GM12872 (cell line): Measurements from ENCODE around the gene SF3A2.

Experiments
- TF ChIP-seq, protein P1 (sequence below): IDR thresholded peaks from 3 replicates; pipeline ENCODE4 v1.5.1; 2011; ENCODE audit warnings: low read depth, mild to moderate bottlenecking, low read length, moderate library complexity; ENCODE audit not compliant: insufficient read depth

The SF3A2 gene

GRCh38 chr19:2199215-2199614 lies 37.4 kb upstream of the SF3A2 start:
- TF ChIP-seq, protein P1, sequence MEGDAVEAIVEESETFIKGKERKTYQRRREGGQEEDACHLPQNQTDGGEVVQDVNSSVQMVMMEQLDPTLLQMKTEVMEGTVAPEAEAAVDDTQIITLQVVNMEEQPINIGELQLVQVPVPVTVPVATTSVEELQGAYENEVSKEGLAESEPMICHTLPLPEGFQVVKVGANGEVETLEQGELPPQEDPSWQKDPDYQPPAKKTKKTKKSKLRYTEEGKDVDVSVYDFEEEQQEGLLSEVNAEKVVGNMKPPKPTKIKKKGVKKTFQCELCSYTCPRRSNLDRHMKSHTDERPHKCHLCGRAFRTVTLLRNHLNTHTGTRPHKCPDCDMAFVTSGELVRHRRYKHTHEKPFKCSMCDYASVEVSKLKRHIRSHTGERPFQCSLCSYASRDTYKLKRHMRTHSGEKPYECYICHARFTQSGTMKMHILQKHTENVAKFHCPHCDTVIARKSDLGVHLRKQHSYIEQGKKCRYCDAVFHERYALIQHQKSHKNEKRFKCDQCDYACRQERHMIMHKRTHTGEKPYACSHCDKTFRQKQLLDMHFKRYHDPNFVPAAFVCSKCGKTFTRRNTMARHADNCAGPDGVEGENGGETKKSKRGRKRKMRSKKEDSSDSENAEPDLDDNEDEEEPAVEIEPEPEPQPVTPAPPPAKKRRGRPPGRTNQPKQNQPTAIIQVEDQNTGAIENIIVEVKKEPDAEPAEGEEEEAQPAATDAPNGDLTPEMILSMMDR: peak; percentile 51

DNA sequence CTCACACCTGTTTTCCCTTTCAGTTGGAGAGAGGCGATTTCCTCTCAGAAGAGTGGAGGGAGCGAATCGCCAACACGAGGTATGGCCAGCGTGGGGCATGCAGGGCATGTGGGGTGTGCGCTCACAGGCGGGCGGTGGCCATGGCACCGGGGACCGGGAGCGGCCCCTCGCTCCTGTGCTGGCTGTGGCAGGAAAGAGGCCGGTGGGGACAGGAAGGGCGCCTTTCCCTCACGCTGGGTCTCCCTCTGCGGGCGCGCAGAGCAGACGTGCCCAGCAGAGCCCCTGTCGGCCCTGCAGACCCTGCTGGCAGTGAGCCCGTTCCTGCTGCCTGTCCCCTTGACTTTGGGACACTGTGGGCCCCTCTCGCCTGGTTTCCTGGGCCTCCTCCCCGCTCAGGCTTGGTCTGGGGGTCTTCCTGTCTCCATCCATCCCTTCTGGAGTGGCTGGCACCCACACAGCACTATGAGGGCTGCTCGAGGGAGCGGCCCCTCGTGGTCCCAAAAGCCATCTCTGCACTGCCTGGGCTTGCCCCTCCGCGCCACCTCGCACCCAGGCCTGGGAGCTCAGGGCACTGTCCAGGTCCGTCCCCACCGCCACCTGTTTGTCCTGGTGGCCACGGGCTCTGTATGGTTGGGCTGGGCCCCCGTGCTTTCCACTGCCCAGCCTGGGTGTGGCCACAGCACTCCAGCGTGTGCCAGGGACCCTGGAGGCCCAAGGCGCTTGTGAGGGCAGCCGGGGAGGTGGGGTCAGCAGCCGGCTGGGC lies 36.6 kb upstream of the SF3A2 start:
- TF ChIP-seq, protein P1: no peak

DNA sequence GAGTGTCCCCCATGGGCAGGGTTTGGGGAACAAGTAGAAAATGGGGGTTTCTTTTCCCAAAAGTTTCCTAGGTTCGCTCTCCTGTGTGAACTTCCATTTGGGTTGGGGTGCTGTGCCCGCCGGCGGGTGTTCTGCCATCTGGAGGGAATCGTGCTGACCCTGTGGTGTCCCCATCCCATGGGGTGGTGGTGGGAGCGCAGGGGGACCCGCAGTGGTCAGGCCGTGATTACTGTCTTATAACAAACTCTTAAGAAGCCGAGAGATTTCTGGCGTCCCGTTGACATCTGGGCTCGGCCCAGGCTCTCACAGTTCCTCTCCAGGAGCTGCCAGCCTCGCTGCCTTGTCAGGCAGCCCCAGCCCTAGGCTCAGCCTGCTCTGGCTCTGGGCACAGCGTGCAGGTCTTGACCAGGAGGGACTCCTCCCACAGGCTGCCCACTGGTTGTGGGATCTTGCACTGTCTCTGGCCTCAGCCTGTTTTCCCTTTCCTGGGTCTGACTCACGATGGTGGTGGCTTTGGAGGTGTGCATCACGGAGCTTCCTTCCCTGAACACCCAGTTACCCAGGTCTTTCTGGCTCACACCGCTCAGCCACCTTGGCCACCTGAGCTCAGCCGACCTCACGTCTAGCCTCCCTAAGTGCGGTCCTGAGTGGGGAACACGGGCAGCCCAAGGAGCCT lies 35.0 kb upstream of the SF3A2 start:
- TF ChIP-seq, protein P1: no peak

DNA sequence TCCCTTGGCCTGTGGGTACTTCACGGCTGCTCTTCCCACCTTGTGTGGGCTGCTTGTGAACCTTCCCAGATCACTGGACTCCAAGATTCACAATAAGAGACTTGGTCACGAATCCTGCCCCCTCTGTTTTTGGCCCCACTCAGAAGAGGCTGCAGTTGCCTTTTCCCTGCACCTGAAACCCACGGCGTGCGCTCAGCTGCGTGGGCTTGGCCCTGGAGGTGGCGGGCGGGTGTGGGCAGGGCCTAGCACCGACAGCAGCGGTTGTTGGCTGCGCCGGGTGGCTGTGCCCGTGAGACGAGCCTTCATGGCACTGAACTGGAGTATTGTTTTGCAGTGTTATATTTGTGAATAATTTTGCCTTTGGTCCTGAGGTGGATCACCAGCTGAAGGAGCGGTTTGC lies 34.3 kb upstream of the SF3A2 start:
- TF ChIP-seq, protein P1: no peak

DNA sequence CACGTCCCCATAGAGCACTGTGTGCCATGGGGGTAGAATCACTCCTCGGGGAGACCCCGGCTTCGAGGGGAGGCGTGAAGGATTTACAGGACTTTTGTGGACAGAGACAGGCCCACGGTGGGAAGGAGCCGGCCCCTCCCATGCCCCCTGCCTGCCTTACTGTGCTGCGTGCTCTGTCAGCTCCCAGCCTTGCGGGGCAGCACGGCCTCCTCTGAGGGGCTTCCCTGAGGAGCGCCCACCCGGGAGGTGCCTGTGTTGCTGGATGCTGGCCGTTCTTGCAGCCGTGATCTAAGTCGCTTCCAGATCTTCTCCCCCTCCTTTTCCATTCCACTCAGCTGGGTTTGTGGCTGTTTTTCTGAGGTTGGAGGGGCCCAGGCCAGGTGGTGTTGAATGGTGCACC lies 29.6 kb upstream of the SF3A2 start:
- TF ChIP-seq, protein P1: no peak

DNA sequence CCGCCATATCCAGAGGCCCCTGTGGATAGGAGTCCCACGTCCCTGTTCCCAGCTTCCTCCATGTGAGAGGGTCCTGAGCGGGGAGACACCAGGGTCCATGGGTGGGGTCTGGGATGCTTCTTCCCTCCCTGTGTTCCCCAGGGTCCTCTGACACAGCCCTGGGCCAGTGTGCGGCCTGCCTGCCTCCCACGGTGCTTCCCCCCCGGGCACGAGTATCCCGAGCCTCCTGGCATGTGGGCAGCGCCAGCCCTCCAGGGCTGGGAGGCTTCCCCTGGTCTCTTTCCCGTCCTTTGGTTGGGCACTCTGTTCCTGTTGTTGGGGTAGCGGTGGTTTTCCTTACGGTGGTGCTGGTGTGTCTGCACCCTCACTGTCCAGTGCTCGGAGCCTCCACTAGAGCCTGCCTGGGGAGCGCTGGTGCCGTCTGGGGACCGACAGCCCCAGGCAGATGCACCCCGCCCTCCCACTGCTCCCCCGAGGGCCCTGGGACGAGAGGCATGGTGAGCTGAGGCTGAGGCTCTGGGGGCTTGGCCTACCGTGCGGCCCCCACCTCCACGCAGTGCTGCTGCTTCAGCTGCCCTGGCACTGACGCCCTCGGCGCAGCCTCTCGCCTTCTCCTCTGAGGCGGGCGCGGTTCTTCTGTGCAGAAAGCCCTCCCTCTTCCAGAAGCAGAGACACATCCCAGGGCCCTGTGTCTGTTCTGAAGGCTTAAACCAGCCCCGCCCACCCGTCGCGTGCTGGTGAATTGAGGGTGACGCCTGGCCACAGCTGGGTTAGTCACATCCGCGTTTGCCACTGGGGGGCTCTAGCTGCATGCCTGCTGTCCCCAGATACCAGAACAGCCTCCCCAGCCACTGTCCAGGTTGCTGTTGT lies 28.4 kb upstream of the SF3A2 start:
- TF ChIP-seq, protein P1: peak; percentile 35; the same call in 1 of the 3 replicates

GRCh38 chr19:2208975-2209374 lies 27.6 kb upstream of the SF3A2 start:
- TF ChIP-seq, protein P1: no peak
